ENCODE data around the gene SSBP2. TPM values are rescaled to one million over a fixed set of nuclear protein-coding genes. Genes with fewer than 3 reads are reported as not detected.
"Not testable (repeated sequence)": the region's sequence is repeated elsewhere in the genome, so short reads cannot be mapped to it uniquely, and the experiment has no call there.

The SSBP2 gene
- total RNA-seq, 4 donors from 2014 or later: 45.3 to 83.1 (median 61.7) TPM

DNA sequence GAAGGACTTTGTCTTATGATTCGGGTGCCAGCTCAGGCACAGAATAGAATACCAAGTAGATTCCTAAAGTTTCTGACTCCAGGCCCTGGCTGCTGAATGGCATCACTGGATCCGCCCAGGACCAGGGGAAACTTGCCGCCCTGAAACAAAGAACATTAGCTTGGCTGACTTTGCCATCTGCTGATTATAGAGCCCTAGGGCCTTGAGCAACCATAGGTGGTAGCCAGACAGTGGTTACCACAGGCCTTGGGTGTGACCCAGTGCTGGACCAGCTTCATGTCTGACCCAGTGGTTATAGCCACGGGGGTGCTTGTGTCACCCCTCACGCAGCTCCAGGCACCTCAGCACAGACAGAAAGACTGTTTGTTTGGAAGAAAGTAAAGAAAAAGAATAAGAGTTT lies 62.7 kb downstream of the SSBP2 start:
- TF ChIP-seq POLR2A (IDR thresholded peaks at IDR 0.05) (no peak), CTCF (IDR thresholded peaks at IDR 0.05) (no peak)
- DNase-seq (ENCODE audit: low spot score in 2 of 2): no peak
- H3K4me3 ChIP-seq (ENCODE audit: low read depth, poor library complexity, severe bottlenecking): no peak overlapping the region
- intact Hi-C loops (cut with DNase I; ENCODE audit: low total_unique reads): no loop called here
- 54 to 76% methylated on average over 5 of the region's 5 CpGs for WGBS, 2 donors

GRCh38 chr5:81687292-81687691 lies 63.6 kb downstream of the SSBP2 start:
- no peak for DNase-seq (ENCODE audit: low spot score in 2 of 2)

DNA sequence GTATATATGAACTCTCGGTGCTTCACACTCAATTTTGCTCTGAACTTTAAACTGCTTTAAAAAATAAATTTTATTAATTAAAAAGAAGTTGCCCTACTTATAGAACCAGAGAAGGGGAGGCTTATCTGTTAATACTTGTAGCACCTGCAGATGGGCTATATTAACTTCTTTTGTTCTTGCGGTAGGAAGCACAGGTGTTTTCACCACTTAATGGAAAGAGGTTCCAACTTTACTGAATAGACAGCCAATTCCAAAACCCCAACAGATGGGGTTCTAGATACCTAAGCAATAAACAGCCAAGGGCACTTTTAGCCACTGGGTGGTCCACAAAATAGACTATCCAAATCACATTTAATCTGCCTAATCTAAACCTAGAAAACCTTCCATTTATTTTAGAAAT lies 65.4 kb downstream of the SSBP2 start:
- TF ChIP-seq POLR2A (IDR thresholded peaks at IDR 0.05): no peak
- TF ChIP-seq CTCF (IDR thresholded peaks at IDR 0.05): no peak
- no peak overlapping the region for H3K4me3 ChIP-seq (ENCODE audit: low read depth, poor library complexity, severe bottlenecking)
- intact Hi-C loops (cut with DNase I; ENCODE audit: low total_unique reads): no loop called here
- no peak for DNase-seq (ENCODE audit: low spot score in 2 of 2)
- 89 to 94% methylated on average over 2 of the region's 2 CpGs for WGBS, 2 donors

More at GRCh38 chr5:81687292-81687691, 63.6 kb downstream of the SSBP2 start:
- intact Hi-C loops (cut with DNase I; ENCODE audit: low total_unique reads): no loop called here
- 50 to 55% methylated on average over 1 of the region's 1 CpG for WGBS, 2 donors
- TF ChIP-seq POLR2A (IDR thresholded peaks at IDR 0.05): no peak
- no peak for TF ChIP-seq CTCF (IDR thresholded peaks at IDR 0.05)
- H3K4me3 ChIP-seq (ENCODE audit: low read depth, poor library complexity, severe bottlenecking): no peak overlapping the region

DNA sequence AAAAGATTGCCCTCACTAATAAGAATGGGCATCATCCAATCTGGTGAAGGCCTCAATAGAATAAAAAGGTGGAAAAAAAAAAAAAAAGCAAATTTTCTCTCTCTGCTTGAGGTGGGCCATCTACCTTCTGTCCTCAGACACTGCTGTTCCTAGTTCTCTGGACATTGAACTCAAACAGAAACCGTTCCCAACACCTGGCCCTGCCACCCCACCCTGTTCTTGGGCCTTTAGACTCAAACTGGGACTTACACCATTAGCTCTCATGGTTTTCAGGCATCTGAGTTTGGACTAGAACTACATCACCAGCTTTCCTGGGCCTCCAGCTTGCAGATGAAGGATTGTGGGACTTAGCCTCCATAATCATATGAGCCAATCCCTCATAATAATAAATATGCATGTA lies 71.0 kb downstream of the SSBP2 start:
- 96 to 100% methylated on average over 1 of the region's 1 CpG for WGBS, 2 donors
- no peak for DNase-seq (ENCODE audit: low spot score in 2 of 2)
- no peak overlapping the region for H3K4me3 ChIP-seq (ENCODE audit: low read depth, poor library complexity, severe bottlenecking)
- intact Hi-C loops (cut with DNase I; ENCODE audit: low total_unique reads): no loop called here
- TF ChIP-seq POLR2A (IDR thresholded peaks at IDR 0.05) (no peak), CTCF (IDR thresholded peaks at IDR 0.05) (no peak)

DNA sequence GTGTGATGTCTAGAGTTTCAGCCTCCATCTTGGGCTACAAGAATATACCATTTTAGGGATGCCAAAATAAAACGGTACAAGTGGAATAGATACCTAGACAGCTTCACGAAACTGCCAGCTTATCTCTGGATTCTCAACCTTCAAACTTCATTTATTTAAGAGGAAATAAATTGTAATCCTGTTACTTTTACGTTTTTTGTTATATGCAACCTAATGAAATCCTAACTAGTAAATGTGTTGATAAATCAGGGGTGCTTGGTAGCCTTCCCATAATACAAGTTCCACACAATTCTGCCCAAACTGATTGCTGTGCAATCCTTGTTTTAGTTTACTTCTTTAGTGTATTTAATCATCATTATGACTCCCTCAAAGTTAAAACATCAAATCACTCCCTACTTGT lies 75.5 kb downstream of the SSBP2 start:
- intact Hi-C loops (cut with DNase I; ENCODE audit: low total_unique reads): no loop called here
- no peak overlapping the region for H3K4me3 ChIP-seq (ENCODE audit: low read depth, poor library complexity, severe bottlenecking)
- no peak for DNase-seq (ENCODE audit: low spot score in 2 of 2)
- TF ChIP-seq POLR2A (IDR thresholded peaks at IDR 0.05) (no peak), CTCF (IDR thresholded peaks at IDR 0.05) (no peak)
- WGBS, 2 donors: 65 to 96% methylated on average over 3 of the region's 3 CpGs

DNA sequence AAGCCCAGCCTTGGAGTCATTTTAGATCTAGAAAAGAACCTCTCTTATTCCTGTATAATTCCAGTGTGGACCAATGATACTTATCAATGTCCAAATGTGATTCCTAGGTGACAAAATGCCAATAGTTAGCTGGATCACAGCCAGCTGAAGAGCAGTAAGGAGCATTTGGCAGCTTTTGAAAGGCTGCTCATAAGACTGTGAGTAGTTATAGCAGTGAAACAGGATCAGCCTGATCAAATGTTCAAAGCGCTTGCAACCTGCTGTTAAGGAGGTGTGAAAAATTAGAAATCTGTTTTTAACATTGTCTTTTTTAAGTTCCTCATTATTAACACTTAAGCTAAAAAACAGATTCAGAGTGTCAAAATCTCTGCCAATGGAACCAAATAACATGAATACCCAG lies 85.1 kb downstream of the SSBP2 start:
- intact Hi-C loops (cut with DNase I; ENCODE audit: low total_unique reads): no loop called here
- no peak for DNase-seq (ENCODE audit: low spot score in 2 of 2)
- TF ChIP-seq CTCF (IDR thresholded peaks at IDR 0.05) (no peak), POLR2A (IDR thresholded peaks at IDR 0.05) (no peak)

GRCh38 chr5:81660624-81661023 lies 90.3 kb downstream of the SSBP2 start:
- H3K4me3 ChIP-seq (ENCODE audit: low read depth, poor library complexity, severe bottlenecking); DNase-seq (ENCODE audit: low spot score in 2 of 2); intact Hi-C loops (cut with DNase I; ENCODE audit: low total_unique reads): not testable (repeated sequence)
- WGBS, 2 donors: 97 to 100% methylated on average over 1 of the region's 1 CpG

More for the DNA sequence above, 85.1 kb downstream of the SSBP2 start:
- WGBS, 2 donors: 85 to 86% methylated on average over 1 of the region's 1 CpG
- H3K4me3 ChIP-seq (ENCODE audit: low read depth, poor library complexity, severe bottlenecking): no peak overlapping the region
